Superior temporal gyrus (tissue), 1 donor: ENCODE data around the gene PRPSAP1.
"Not testable (repeated sequence)": the region's sequence is repeated elsewhere in the genome, so short reads cannot be mapped to it uniquely, and the experiment has no call there.

Experiments used
- DNase-seq: peaks from one replicate; pipeline ENCODE4 v3.0.0-alpha.2; 2016; ENCODE audit errors: extremely low spot score

The PRPSAP1 gene

GRCh38 chr17:76278268-76278908 lies 75.3 kb downstream of the PRPSAP1 start:
- DNase-seq: no peak

- no peak for DNase-seq
Observed at GRCh38 chr17:76277300-76278267, 76.1 kb downstream of the PRPSAP1 start.

- DNase-seq: no peak
Observed at GRCh38 chr17:76276461-76277299, 77.0 kb downstream of the PRPSAP1 start.

- no peak for DNase-seq
Observed at GRCh38 chr17:76276069-76276431, 77.7 kb downstream of the PRPSAP1 start.

GRCh38 chr17:76275382-76276068 lies 78.2 kb downstream of the PRPSAP1 start:
- no peak for DNase-seq

- no peak for DNase-seq
Observed at GRCh38 chr17:76274112-76274956, 79.4 kb downstream of the PRPSAP1 start.

GRCh38 chr17:76273445-76274111 lies 80.1 kb downstream of the PRPSAP1 start:
- no peak for DNase-seq

- no peak for DNase-seq
Observed at GRCh38 chr17:76272541-76273444, 80.9 kb downstream of the PRPSAP1 start.

- DNase-seq: no peak
Observed at GRCh38 chr17:76271669-76272540, 81.8 kb downstream of the PRPSAP1 start.

GRCh38 chr17:76270770-76271668 lies 82.7 kb downstream of the PRPSAP1 start:
- no peak for DNase-seq

GRCh38 chr17:76270127-76270592 lies 83.6 kb downstream of the PRPSAP1 start:
- DNase-seq: no peak

GRCh38 chr17:76268991-76269981 lies 84.4 kb downstream of the PRPSAP1 start:
- DNase-seq: no peak

- DNase-seq: peak; percentile 71
Observed at GRCh38 chr17:76268015-76268749, 85.5 kb downstream of the PRPSAP1 start.

- DNase-seq: not testable (repeated sequence)
Observed at GRCh38 chr17:76267581-76268001, 86.1 kb downstream of the PRPSAP1 start.
